H1 (cell line): ENCODE data around the gene MACROH2A1. TPM values are rescaled to one million over a fixed set of nuclear protein-coding genes. Genes with fewer than 3 reads are reported as not detected.

Experiments used
- CTCF ChIA-PET: fragments of 300-600 bp; sonication (Branson Sonifier 250); formaldehyde crosslinking; loops from one replicate; lab custom pipeline; 2021; ENCODE audit not compliant: partially characterized antibody; lab: Charles Lee
- POLR2A ChIA-PET: fragments of 300-600 bp; sonication (Branson Sonifier 250); formaldehyde crosslinking; loops from one replicate; lab custom pipeline; 2021; ENCODE audit warnings: inconsistent platforms; ENCODE audit not compliant: partially characterized antibody; lab: Charles Lee
- DNase-seq, 2 experiments: peaks; one replicate each; pipeline versions ENCODE4 v3.0.0 to v3.0.0-alpha.2; 2010 to 2022; ENCODE audit warnings: low spot score in 2 of 2, low read depth in 1 of 2, mixed read lengths in 1 of 2
- FAIRE-seq: peaks from 2 replicates; lab custom pipeline; 2011; peaks lifted over from hg19 to GRCh38; lab: Jason Lieb, UNC
- H2AFZ ChIP-seq: 2 replicates; pipeline ENCODE4 v1.8.1; 2012; ENCODE audit warnings: low read length, inconsistent platforms
- H2AK5ac ChIP-seq: 2 replicates; pipeline ENCODE4 v1.6.1; 2013; ENCODE audit warnings: low read depth, low read length
- H2BK120ac ChIP-seq: replicated peaks from 2 replicates; pipeline ENCODE3; 2013; ENCODE audit warnings: low read depth, low read length, inconsistent platforms
- H2BK12ac ChIP-seq: 2 replicates; pipeline ENCODE4 v1.6.1; 2013; ENCODE audit warnings: low read depth, low read length
- H2BK15ac ChIP-seq: 2 replicates; pipeline ENCODE4 v1.6.1; 2013; ENCODE audit warnings: low read length
- H2BK20ac ChIP-seq: 2 replicates; pipeline ENCODE4 v1.6.1; 2013; ENCODE audit warnings: low read length
- H2BK5ac ChIP-seq: 2 replicates; pipeline ENCODE4 v1.6.1; 2013; ENCODE audit warnings: low read depth, low read length
- H3K14ac ChIP-seq: 2 replicates; pipeline ENCODE4 v1.6.1; 2013; ENCODE audit warnings: inconsistent platforms; ENCODE audit not compliant: insufficient read length
- H3K18ac ChIP-seq: 2 replicates; pipeline ENCODE4 v1.6.1; 2013; ENCODE audit warnings: low read length; ENCODE audit errors: extremely low read depth
- H3K23ac ChIP-seq: 2 replicates; pipeline ENCODE4 v1.6.1; 2013; ENCODE audit warnings: inconsistent platforms; ENCODE audit not compliant: insufficient read length
- H3K23me2 ChIP-seq: 2 replicates; pipeline ENCODE4 v1.6.1; 2013; ENCODE audit warnings: low read depth, low read length
- H3K27ac ChIP-seq: 2 replicates; pipeline ENCODE4 v1.6.1; 2011; ENCODE audit warnings: low read depth, low read length, inconsistent platforms
- H3K27me3 ChIP-seq, 4 experiments: replicated peaks in 1 of 4; 1 replicate in 1 of 4; 2 replicates in 3 of 4; pipeline versions ENCODE4 v1.6.1 to v1.8.1; 2011 to 2013; ENCODE audit warnings: low read length in 3 of 4, mild to moderate bottlenecking in 3 of 4, inconsistent platforms in 2 of 4, mixed read lengths in 2 of 4, moderate library complexity in 1 of 4; ENCODE audit not compliant: control insufficient read depth in 3 of 4, insufficient read depth in 3 of 4; ENCODE audit errors: extremely low read depth in 1 of 4
- H3K36me3 ChIP-seq, 4 experiments: 2 replicates each; pipeline versions ENCODE4 v1.6.1 to v1.8.1; 2011 to 2013; ENCODE audit warnings: mild to moderate bottlenecking in 4 of 4, low read length in 3 of 4, moderate library complexity in 2 of 4, control low read depth in 1 of 4, inconsistent platforms in 1 of 4; ENCODE audit not compliant: insufficient read depth in 4 of 4, control insufficient read depth in 2 of 4
- H3K4ac ChIP-seq: replicated peaks from 2 replicates; pipeline ENCODE3; 2013; ENCODE audit warnings: low read length, low read depth, mixed read lengths, inconsistent platforms; ENCODE audit not compliant: insufficient read length
- H3K4me1 ChIP-seq, 4 experiments: replicated peaks in 1 of 4; 1 replicate in 1 of 4; 2 replicates in 3 of 4; pipeline versions ENCODE4 v1.6.1 to v1.8.1; 2011 to 2013; ENCODE audit warnings: low read length in 3 of 4, inconsistent platforms in 2 of 4, mixed read lengths in 1 of 4; ENCODE audit not compliant: insufficient read depth in 4 of 4, control insufficient read depth in 3 of 4
- H3K4me2 ChIP-seq, 2 experiments: 2 replicates each; pipeline versions ENCODE4 v1.6.1 to v1.8.1; 2011 to 2013; ENCODE audit warnings: low read depth in 2 of 2, low read length in 2 of 2, control low read depth in 1 of 2, inconsistent platforms in 1 of 2, mild to moderate bottlenecking in 1 of 2; ENCODE audit not compliant: insufficient read depth in 1 of 2
- H3K4me3 ChIP-seq, 4 experiments: fragments of 200-600, 300-600 bp in 1 of 4; sonication (generic), shearing (Covaris generic), sonication (Bioruptor Twin) in 1 of 4; 2 replicates each; pipeline versions ENCODE4 v1.5.1 to v1.8.1; 2011 to 2016; ENCODE audit warnings: low read length in 4 of 4, low read depth in 3 of 4, control low read depth in 2 of 4, inconsistent platforms in 2 of 4, mild to moderate bottlenecking in 2 of 4, mixed read lengths in 1 of 4, moderate library complexity in 1 of 4; ENCODE audit not compliant: insufficient read depth in 2 of 4; ENCODE audit errors: extremely low read depth in 1 of 4
- H3K56ac ChIP-seq: replicated peaks from 2 replicates; pipeline ENCODE3; 2013; ENCODE audit warnings: low read depth, mild to moderate bottlenecking, mixed read lengths, low read length, inconsistent platforms; ENCODE audit not compliant: insufficient read length
- H3K79me1 ChIP-seq: 2 replicates; pipeline ENCODE4 v1.6.1; 2013; ENCODE audit warnings: low read depth, low read length, control low read depth
- H3K79me2 ChIP-seq, 2 experiments: 2 replicates each; pipeline versions ENCODE4 v1.6.1 to v1.8.1; 2012 to 2013; ENCODE audit warnings: low read length in 2 of 2, mild to moderate bottlenecking in 2 of 2, inconsistent platforms in 1 of 2; ENCODE audit not compliant: insufficient read depth in 2 of 2, control insufficient read depth in 1 of 2
- H3K9ac ChIP-seq, 4 experiments: replicated peaks in 1 of 4; 1 replicate in 1 of 4; 2 replicates in 3 of 4; pipeline versions ENCODE4 v1.6.1 to v1.8.1; 2011 to 2013; ENCODE audit warnings: low read depth in 3 of 4, low read length in 3 of 4, control low read depth in 2 of 4, mild to moderate bottlenecking in 2 of 4, moderate library complexity in 2 of 4, inconsistent platforms in 1 of 4; ENCODE audit errors: extremely low read depth in 1 of 4
- H3K9me3 ChIP-seq, 2 experiments: 2 replicates each; pipeline versions ENCODE4 v1.6.1 to v1.8.1; 2012 to 2013; ENCODE audit warnings: mild to moderate bottlenecking in 2 of 2, moderate library complexity in 2 of 2, control low read depth in 1 of 2, inconsistent platforms in 1 of 2, low read depth in 1 of 2, low read length in 1 of 2, mixed read lengths in 1 of 2; ENCODE audit not compliant: insufficient read depth in 2 of 2
- H4K20me1 ChIP-seq, 2 experiments: replicated peaks in 1 of 2; 2 replicates each; pipeline versions ENCODE3 to v1.8.1; 2011 to 2013; ENCODE audit warnings: inconsistent platforms in 2 of 2, low read length in 2 of 2, mild to moderate bottlenecking in 1 of 2; ENCODE audit not compliant: insufficient read depth in 2 of 2, control insufficient read depth in 1 of 2
- H4K5ac ChIP-seq: 2 replicates; pipeline ENCODE4 v1.6.1; 2013; ENCODE audit warnings: low read length, low read depth, mixed read lengths, inconsistent platforms; ENCODE audit not compliant: insufficient read length
- H4K8ac ChIP-seq: 2 replicates; pipeline ENCODE4 v1.8.0; 2013; ENCODE audit warnings: mild to moderate bottlenecking, moderate library complexity, low read length, inconsistent platforms; ENCODE audit not compliant: insufficient read depth; ENCODE audit errors: extremely low read depth
- H4K91ac ChIP-seq: replicated peaks from 2 replicates; pipeline ENCODE3; 2013; ENCODE audit warnings: low read length, mixed read lengths, inconsistent platforms; ENCODE audit not compliant: insufficient read length
- ATF2 ChIP-seq: IDR thresholded peaks from 2 replicates; pipeline ENCODE4 v1.6.1; 2012; ENCODE audit warnings: low read length, inconsistent platforms
- E2F6 ChIP-seq: IDR thresholded peaks from 2 replicates; pipeline ENCODE4 v1.6.1; 2012; ENCODE audit warnings: inconsistent platforms
- EP300 ChIP-seq, 2 experiments: IDR thresholded peaks; 1 replicate in 1 of 2; 2 replicates in 1 of 2; pipeline ENCODE4 v1.6.1; 2011 to 2012; ENCODE audit warnings: low read depth in 2 of 2, low read length in 2 of 2, mild to moderate bottlenecking in 2 of 2, borderline replicate concordance in 1 of 2, inconsistent platforms in 1 of 2, moderate library complexity in 1 of 2
- JUN ChIP-seq: IDR thresholded peaks from 2 replicates; pipeline ENCODE4 v1.6.1; 2011; ENCODE audit warnings: low read depth, mild to moderate bottlenecking, improper control_type of control experiment, low read length
- MAX ChIP-seq: IDR thresholded peaks from 2 replicates; pipeline ENCODE4 v1.6.1; 2012; ENCODE audit warnings: inconsistent platforms
- NRF1 ChIP-seq: IDR thresholded peaks from 2 replicates; pipeline ENCODE4 v1.6.1; 2011; ENCODE audit warnings: mild to moderate bottlenecking, low read depth, low read length, improper control_type of control experiment
- PHF8 ChIP-seq: fragments of 200-600 bp; sonication (generic); conservative IDR thresholded peaks from 2 replicates; pipeline ENCODE4 v1.7.1; 2012; ENCODE audit warnings: low read depth, mild to moderate bottlenecking, inconsistent platforms, low read length, moderate library complexity
- POLR2AphosphoS5 ChIP-seq: IDR thresholded peaks from 2 replicates; pipeline ENCODE4 v1.6.1; 2011; ENCODE audit warnings: low read depth, low read length
- POU5F1 ChIP-seq: IDR thresholded peaks from 2 replicates; pipeline ENCODE4 v1.6.1; 2011; ENCODE audit warnings: low read depth, mild to moderate bottlenecking, low read length, moderate library complexity
- RXRA ChIP-seq: IDR thresholded peaks from 2 replicates; pipeline ENCODE4 v1.6.1; 2011; ENCODE audit warnings: low read depth, mild to moderate bottlenecking, low read length, moderate library complexity; ENCODE audit not compliant: insufficient read depth
- TAF1 ChIP-seq: IDR thresholded peaks from 2 replicates; pipeline ENCODE4 v1.6.1; 2011; ENCODE audit warnings: mild to moderate bottlenecking, low read depth, low read length
- WGBS, 2 experiments: shearing (Covaris generic) in 1 of 2; methylation state at CpG; one replicate each; pipeline versions ENCODE4 v1.1.6 to v1.1.7; 2013 to 2015; ENCODE audit warnings: low lambda C conversion rate in 2 of 2, mixed read lengths in 2 of 2, inconsistent platforms in 1 of 2, low coverage in 1 of 2, missing lambda C conversion rate in 1 of 2; ENCODE audit not compliant: insufficient replicate concordance in 2 of 2, insufficient coverage in 1 of 2, insufficient read length in 1 of 2; ENCODE audit errors: extremely low coverage in 1 of 2, missing lambda C conversion rate in 1 of 2; 5-methylcytosine and 5-hydroxymethylcytosine counted together
- polyA plus RNA-seq, 7 experiments: library from polyadenylated mRNA; depleted of rRNA in 3 of 7; stranded (reverse) in 5 of 7; unstranded in 2 of 7; fragments of >200 nt in 5 of 7; fragments of 200-250 nt in 2 of 7; gene quantifications; 1 replicate in 5 of 7; 2 replicates in 1 of 7; 4 replicates in 1 of 7; pipeline versions ENCODE4 v1.2.1 to v1.2.3, GENCODE V29; 2011 to 2013; ENCODE audit warnings: missing spikeins in 2 of 7, mixed read lengths in 2 of 7
- total RNA-seq: library from RNA; stranded (reverse); fragmentation: NEBNext Ultra II Directional; extraction: Animal tissue kit (Norgen Biotek cat#: 25700); gene quantifications from 2 replicates; pipeline ENCODE4 v1.2.1, GENCODE V29; 2021

Gene MACROH2A1
- total and polyA plus RNA-seq, 2 of the 8 experiments (the other 6 are each of a cell fraction or from before 2014, with no cell fraction given), result 60.0 to 92.3 TPM

GRCh38 chr5:135318037-135318436 is 81.0 kb downstream of the MACROH2A1 start:
- Histone ChIP-seq H4K8ac (no peak overlapping the region), H3K4ac (no peak overlapping the region), H3K9me3 (0 out of 4 replicates have a peak, but pooled peaks cover 0 to 2% of the 10 kb centered on the region in 2 experiments), H3K23me2 (no peaks in the 10 kb centered on the region), H3K9ac (no peak overlapping the region), H3K4me2 (no peak overlapping the region), H3K14ac (no peak overlapping the region), H3K23ac (no peak overlapping the region), H2AK5ac (no peak overlapping the region), H2BK120ac (no peak overlapping the region), H3K79me1 (no peaks in the 10 kb centered on the region), H3K56ac (no peak overlapping the region), H3K36me3 (no peaks in the 10 kb centered on the region), H2AFZ (no peak overlapping the region), H2BK15ac (no peak overlapping the region), H2BK20ac (no peak overlapping the region), H4K5ac (no peak overlapping the region), H3K27ac (no peak overlapping the region), H4K91ac (no peak overlapping the region), H3K4me3 (no peak overlapping the region), H4K20me1 (no peaks in the 10 kb centered on the region), H3K18ac (no peak overlapping the region), H3K79me2 (no peaks in the 10 kb centered on the region), H2BK5ac (no peak overlapping the region), H3K27me3 (no peaks in the 10 kb centered on the region), H3K4me1 (no peaks in the 10 kb centered on the region; a peak in 1 of 7 replicates), H2BK12ac (no peak overlapping the region)
- WGBS, 2 experiments, result 91% methylated on average over 4 of the region's 4 CpGs; no CpG with 5 or more reads in 1 of the 2 experiments
- ChIA-PET CTCF (interaction anchor here (0.6 to 1.7 kb wide), 9 partner anchors 9 to 377 kb away, joined by 3 to 9 read pairs (median 3); no protein-coding TSS in a partner anchor), POLR2A (no interaction called here)
- no peak for FAIRE-seq
- DNase-seq, result peak in 1 of 2 experiments; percentile 13
- TF ChIP-seq RXRA, result no peak
- no peak for TF ChIP-seq TAF1
- no peak for TF ChIP-seq MAX
- TF ChIP-seq POU5F1, result no peak
- TF ChIP-seq E2F6, result no peak
- no peak for TF ChIP-seq EP300 (IDR thresholded peaks at IDR 0.05; ENCODE audit: borderline replicate concordance in 1 of 2, low read depth in 2 of 2, low read length in 2 of 2)
- TF ChIP-seq NRF1, result no peak
- no peak for TF ChIP-seq PHF8
- TF ChIP-seq POLR2AphosphoS5, result no peak
- no peak for TF ChIP-seq JUN
- TF ChIP-seq ATF2, result no peak
